Heart right ventricle (tissue), 16 donors: Measurements from ENCODE around the gene ZNF219. TPM values are rescaled to one million over a fixed set of nuclear protein-coding genes. Genes with fewer than 3 reads are reported as not detected.

Experiments used
- ATAC-seq, 8 donors: fragments of 200-7000 bp; cut with Tn5 transposase; one replicate each; pipeline ENCODE4 v1.9.1; 2020; ENCODE audit warnings: mild to moderate bottlenecking in 8 of 8, moderate library complexity in 8 of 8, moderate number of reproducible peaks in 1 of 8
- DNase-seq, 2 donors: peaks; one replicate each; pipeline ENCODE4 v3.0.0-alpha.2; 2020
- H3K27ac ChIP-seq, 10 donors: fragments of 200-600 bp; sonication (generic) in 2 of 10; one replicate each; pipeline versions ENCODE4 v1.5.0 to v1.8.0; 2020 to 2022; ENCODE audit warnings: mild to moderate bottlenecking in 3 of 10
- H3K27me3 ChIP-seq, 7 donors: fragments of 200-600 bp; one replicate each; pipeline ENCODE4 v1.8.0; 2021 to 2022; ENCODE audit warnings: mild to moderate bottlenecking in 2 of 7
- H3K36me3 ChIP-seq, 9 donors: fragments of 200-600 bp; sonication (generic) in 1 of 9; one replicate each; pipeline versions ENCODE4 v1.5.0 to v1.8.0; 2020 to 2022; ENCODE audit warnings: mild to moderate bottlenecking in 2 of 9
- H3K4me1 ChIP-seq, 9 donors: fragments of 200-600 bp; sonication (generic) in 1 of 9; one replicate each; pipeline versions ENCODE4 v1.5.0 to v1.8.0; 2020 to 2022; ENCODE audit warnings: mild to moderate bottlenecking in 4 of 9
- H3K4me3 ChIP-seq, 10 donors: fragments of 200-600 bp; sonication (generic) in 2 of 10; one replicate each; pipeline versions ENCODE4 v1.5.0 to v1.8.0; 2020 to 2022; ENCODE audit warnings: mild to moderate bottlenecking in 7 of 10, moderate library complexity in 2 of 10
- H3K9me3 ChIP-seq, 11 donors: fragments of 200-600 bp in 10 of 11; sonication (generic) in 2 of 11; one replicate each; pipeline versions ENCODE4 v1.5.0 to v1.8.0; 2013 to 2022; ENCODE audit warnings: mild to moderate bottlenecking in 2 of 11, control low read depth in 1 of 11, moderate library complexity in 1 of 11
- CTCF ChIP-seq, 9 donors: fragments of 200-600 bp; sonication (generic) in 2 of 9; IDR thresholded peaks; one replicate each; pipeline versions ENCODE4 v1.5.0 to v1.8.0; 2021 to 2022; ENCODE audit warnings: antibody characterized with exemption in 9 of 9, mild to moderate bottlenecking in 5 of 9, moderate library complexity in 1 of 9
- WGBS, 2 donors: extraction: QIAGEN DNeasy Blood & Tissue Kit; methylation state at CpG; one replicate each; pipeline ENCODE4 v1.1.7; 2013; ENCODE audit warnings: inconsistent platforms in 1 of 2; 5-methylcytosine and 5-hydroxymethylcytosine counted together
- intact Hi-C, 10 donors: fragments of 100-400 bp; cut with DNase I; formaldehyde crosslinking; loops; one replicate each; pipeline versions ENCODE4 v1.11.1 to v1.14.2; 2022
- polyA plus RNA-seq, 2 donors: library from polyadenylated mRNA; stranded (reverse); fragments of 200-250 nt; gene quantifications; one replicate each; pipeline ENCODE4 v1.2.3, GENCODE V29; 2013
- total RNA-seq, 10 donors: library from RNA; stranded (reverse); fragmentation: NEBNext Ultra II Directional in 3 of 10; extraction: Animal tissue kit (Norgen Biotek cat#: 25700) in 3 of 10; gene quantifications; one replicate each; pipeline versions ENCODE4 v1.2.1 to v1.2.4, GENCODE V29; 2021 to 2023
- donor health status: Arrhythmogenic right ventricular cardiomyopathy.
- donor health status: ischemic (EF 13 %, LVEDD 7.1; RV severe dilation, severe dysfunction).
- donor health status: healthy with polysubstance abuse.
- donor health status: DM: no; HTN: yes; CAD: no.
- donor health status: DM: no; HTN: no; CAD: no.
- donor health status: ischemic (EF 25% LVEDD 6.9; RV normal size, moderate dysfunction).
- donor health status: ischemic (EF 25% LVEDD 5.7; RV mildly dilated, moderate dysfunction).
- donor health status: healthy.
- donor health status: DM: yes; HTN: yes; CAD: no.
- donor health status: Ischemic cardiomyopathy.
- donor health status: ischemic (EF 35%, LVEDD 5.7; RV mildly dilated, moderate dysfunction).
- donor health status: nonischemic (EF 11% LVEDD 7.7; RV severe dilation, severe dysfunction).
- donor health status: DM: yes; HTN: yes; CAD: no.
- donor health status: PGD.
- donor health status: ischemic (EF 29% LVEDD 5.4; RV normal size, mild dysfunction).
- donor health status: nonischemic (EF 23%, LVEDD 6.1; RV moderate dilation, normal function).

The ZNF219 gene
- total and polyA plus RNA-seq, 12 donors = 22.1 to 58.4 (median 34.6) TPM

- H3K27ac ChIP-seq = no peak overlapping the region
- no peaks in the 10 kb centered on the region for H3K27me3 ChIP-seq
- intact Hi-C loops = loop anchor here in 1 of 10 donors (2.0 kb wide), 1 partner anchor 13 kb away; the partner anchor contains the start of gene ARHGEF40
- 86 to 93% methylated on average over 11 of the region's 11 CpGs for WGBS, 2 donors
- ATAC-seq (no peak), DNase-seq (no peak)
- peaks cover 0 to 99% (median 63%) of the 10 kb centered on the region in 9 donors for H3K36me3 ChIP-seq
- TF ChIP-seq CTCF (IDR thresholded peaks at IDR 0.05) = no peak
- H3K4me1 ChIP-seq = peaks cover 0 to 44% (median 7%) of the 10 kb centered on the region in 9 donors
- no peak overlapping the region for H3K4me3 ChIP-seq
- no peaks in the 10 kb centered on the region for H3K9me3 ChIP-seq
Observed at GRCh38 chr14:21083565-21084325, 14.7 kb downstream of the ZNF219 start.

DNA sequence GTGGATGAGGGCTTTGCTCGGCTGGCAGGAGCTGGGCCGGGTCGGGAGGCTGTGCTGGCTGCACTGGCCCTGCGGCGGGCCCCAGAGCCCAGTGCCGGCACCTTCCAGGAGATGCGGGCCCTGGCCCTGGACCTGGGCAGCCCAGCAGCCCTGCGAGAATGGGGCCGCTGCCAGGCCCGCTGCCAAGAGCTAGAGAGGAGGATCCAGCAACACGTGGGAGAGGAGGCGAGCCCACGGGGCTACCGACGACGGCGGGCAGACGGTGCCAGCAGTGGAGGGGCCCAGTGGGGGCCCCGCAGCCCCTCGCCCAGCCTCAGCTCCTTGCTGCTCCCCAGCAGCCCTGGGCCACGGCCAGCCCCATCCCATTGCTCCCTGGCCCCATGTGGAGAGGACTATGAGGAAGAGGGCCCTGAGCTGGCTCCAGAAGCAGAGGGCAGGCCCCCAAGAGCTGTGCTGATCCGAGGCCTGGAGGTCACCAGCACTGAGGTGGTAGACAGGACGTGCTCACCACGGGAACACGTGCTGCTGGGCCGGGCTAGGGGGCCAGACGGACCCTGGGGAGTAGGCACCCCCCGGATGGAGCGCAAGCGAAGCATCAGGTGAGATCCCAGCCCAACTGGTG is 16.8 kb downstream of the ZNF219 start:
- DNase-seq (no peak), ATAC-seq (no peak)
- no peak overlapping the region for H3K4me3 ChIP-seq
- peaks cover 0 to 99% (median 81%) of the 10 kb centered on the region in 9 donors for H3K36me3 ChIP-seq
- no peaks in the 10 kb centered on the region for H3K9me3 ChIP-seq
- no peaks in the 10 kb centered on the region for H3K27me3 ChIP-seq
- no peak for TF ChIP-seq CTCF (IDR thresholded peaks at IDR 0.05)
- H3K4me1 ChIP-seq = peaks cover 0 to 30% (median 5%) of the 10 kb centered on the region in 9 donors
- WGBS, 2 donors = 88% methylated on average over 30 of the region's 30 CpGs
- intact Hi-C loops = no loop called here
- no peak overlapping the region for H3K27ac ChIP-seq

- WGBS, 2 donors = 87 to 88% methylated on average over 10 of the region's 10 CpGs
- H3K36me3 ChIP-seq = peaks cover 0 to 99% (median 75%) of the 10 kb centered on the region in 9 donors
- no peak for TF ChIP-seq CTCF (IDR thresholded peaks at IDR 0.05)
- no peaks in the 10 kb centered on the region for H3K9me3 ChIP-seq
- intact Hi-C loops = no loop called here
- H3K4me3 ChIP-seq = no peak overlapping the region
- H3K27ac ChIP-seq = no peak overlapping the region
- no peaks in the 10 kb centered on the region for H3K27me3 ChIP-seq
- H3K4me1 ChIP-seq = peaks cover 0 to 4% (median 0%) of the 10 kb centered on the region in 9 donors
- ATAC-seq (no peak), DNase-seq (no peak)
Observed at GRCh38 chr14:21078726-21079125, 19.7 kb downstream of the ZNF219 start.

DNA sequence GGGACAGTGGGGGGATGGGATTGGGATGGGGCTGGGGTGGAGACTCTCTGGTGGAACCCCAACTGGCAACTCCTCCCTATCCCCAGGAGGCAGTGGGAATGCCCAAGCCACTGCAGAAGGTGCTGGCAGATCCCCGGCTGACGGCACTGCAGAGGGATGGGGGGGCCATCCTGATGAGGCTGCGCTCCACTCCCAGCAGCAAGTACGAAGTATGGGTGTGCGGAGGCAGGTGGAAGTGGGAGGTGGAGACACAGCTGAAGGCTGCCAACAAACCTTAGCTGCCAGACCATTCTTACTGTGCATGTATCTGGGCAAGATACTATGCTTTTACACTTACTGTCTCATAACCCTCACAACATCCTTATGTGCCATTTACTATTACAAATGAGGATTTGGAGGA is 20.2 kb downstream of the ZNF219 start:
- Histone ChIP-seq H3K36me3 (peaks cover 0 to 99% (median 77%) of the 10 kb centered on the region in 9 donors), H3K4me3 (no peak overlapping the region), H3K9me3 (no peaks in the 10 kb centered on the region), H3K27ac (no peak overlapping the region), H3K4me1 (peaks cover 0 to 4% (median 0%) of the 10 kb centered on the region in 9 donors), H3K27me3 (no peaks in the 10 kb centered on the region)
- intact Hi-C loops = no loop called here
- TF ChIP-seq CTCF (IDR thresholded peaks at IDR 0.05) = no peak
- WGBS, 2 donors = 88 to 90% methylated on average over 5 of the region's 5 CpGs
- DNase-seq = no peak
- no peak for ATAC-seq
